Measurements from ENCODE around the gene AICDA. TPM values are rescaled to one million over a fixed set of nuclear protein-coding genes. Genes with fewer than 3 reads are reported as not detected.

The AICDA gene
- total RNA-seq, 1 experiment from 2014 or later: not detected

- in situ Hi-C loops (cut with HindIII; ENCODE audit: low sequenced_read_pairs): no loop called here
- DNase-seq (ENCODE audit: low spot score): no peak
These were observed 49.3 kb downstream of the AICDA start for GRCh38 chr12:8563356-8563755.

GRCh38 chr12:8562310-8562709 is 50.3 kb downstream of the AICDA start:
- in situ Hi-C loops (cut with HindIII; ENCODE audit: low sequenced_read_pairs): no loop called here
- no peak for DNase-seq (ENCODE audit: low spot score)

- no peak for DNase-seq (ENCODE audit: low spot score)
- in situ Hi-C loops (cut with HindIII; ENCODE audit: low sequenced_read_pairs): no loop called here
These were observed 51.6 kb downstream of the AICDA start for GRCh38 chr12:8561011-8561410.

DNA sequence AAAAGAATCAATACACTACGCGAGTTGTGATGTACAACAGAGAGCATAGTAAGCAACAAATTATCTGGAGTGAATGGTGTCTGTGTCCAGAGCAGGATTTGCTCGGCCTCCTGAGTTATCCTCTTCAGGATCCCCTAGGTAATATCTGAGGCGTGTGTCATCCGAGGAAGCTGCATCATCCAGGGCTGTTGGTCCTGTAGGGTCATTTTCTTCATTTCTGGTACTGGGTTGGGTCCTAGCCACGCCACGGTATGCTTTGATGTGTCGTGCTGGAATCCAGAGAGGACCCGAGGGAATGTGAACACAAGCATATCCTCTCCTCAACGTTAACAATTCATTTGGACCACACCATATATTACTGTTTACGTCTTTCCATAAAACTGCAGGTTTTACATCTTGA is 53.0 kb downstream of the AICDA start:
- in situ Hi-C loops (cut with HindIII; ENCODE audit: low sequenced_read_pairs): no loop called here

DNA sequence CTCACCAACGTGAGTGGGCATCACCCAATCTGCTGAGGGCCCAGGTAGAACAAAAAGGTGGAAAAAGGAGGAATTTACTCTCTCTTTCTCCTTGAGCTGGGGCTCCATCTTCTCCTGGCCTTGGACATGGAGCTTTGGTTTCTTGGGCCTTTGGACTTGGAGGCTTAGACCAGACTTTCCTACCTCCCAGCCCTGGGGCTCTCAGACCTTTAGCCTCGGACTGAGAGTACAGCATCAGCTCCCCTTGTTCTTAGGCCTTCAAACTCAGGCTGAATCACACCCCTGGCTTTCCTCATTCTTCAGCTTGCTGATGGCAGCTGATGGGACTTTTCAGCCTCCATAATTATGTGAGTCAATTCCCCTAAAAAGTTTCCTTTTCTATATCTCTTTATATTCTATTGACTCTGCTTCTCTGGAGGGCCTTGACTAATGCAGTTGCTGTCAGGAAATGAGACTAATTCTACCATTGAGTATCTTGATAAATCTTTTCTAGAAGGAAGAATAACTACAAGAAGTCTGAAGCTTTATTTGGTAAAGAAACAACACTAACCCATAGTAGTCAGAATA is 56.0 kb downstream of the AICDA start:
- in situ Hi-C loops (cut with HindIII; ENCODE audit: low sequenced_read_pairs): no loop called here
- no peak for DNase-seq (ENCODE audit: low spot score)

More for the DNA sequence above, 53.0 kb downstream of the AICDA start:
- DNase-seq (ENCODE audit: low spot score): no peak

DNA sequence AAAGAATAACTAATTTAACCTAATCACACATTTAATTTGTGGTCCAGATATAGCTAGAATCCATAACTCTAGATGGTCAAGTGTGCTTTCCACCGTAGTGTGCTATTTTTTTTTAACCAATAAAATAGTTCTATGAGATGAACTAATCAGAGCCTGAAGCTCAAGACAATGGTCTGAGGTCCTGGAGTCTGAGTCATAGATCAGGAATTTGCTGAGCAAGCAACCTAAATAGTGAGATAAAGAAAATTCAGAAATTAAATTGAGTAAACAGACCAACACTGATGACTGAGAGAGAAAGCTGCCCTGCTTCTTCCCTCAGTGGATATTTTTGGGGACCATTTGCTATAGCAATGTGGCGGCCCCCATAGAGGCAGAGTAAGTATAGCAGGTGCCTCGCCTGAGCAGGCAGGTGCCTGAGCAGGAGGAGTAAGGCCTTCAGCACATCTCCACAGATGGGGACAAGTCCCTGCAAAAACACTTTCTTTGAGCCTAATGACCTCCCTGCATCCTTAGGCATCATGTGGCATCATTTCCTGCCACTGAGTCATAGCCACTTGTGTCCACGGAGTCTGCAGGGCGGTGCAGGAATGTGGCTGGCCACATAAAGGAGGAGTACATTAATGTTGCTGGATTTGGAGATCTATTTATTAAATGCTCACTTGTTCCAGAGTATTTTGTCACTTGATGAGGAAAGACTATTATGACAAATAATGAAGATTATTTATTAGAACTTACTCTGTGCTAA is 58.0 kb downstream of the AICDA start:
- no peak for DNase-seq (ENCODE audit: low spot score)
- in situ Hi-C loops (cut with HindIII; ENCODE audit: low sequenced_read_pairs): no loop called here

- DNase-seq (ENCODE audit: low spot score): no peak
- in situ Hi-C loops (cut with HindIII; ENCODE audit: low sequenced_read_pairs): no loop called here
These were observed 59.5 kb downstream of the AICDA start for GRCh38 chr12:8553088-8553627.

Other genes starting within 250 kb of the AICDA start
- not detected in 2 replicates for gene CLEC6A, start 156.9 kb downstream of the AICDA start, total RNA-seq (2014; rRNA removed; shearing (Covaris generic))
- not detected in 2 replicates for gene CLEC4D, start 99.4 kb downstream of the AICDA start, total RNA-seq (2014; rRNA removed; shearing (Covaris generic))
- gene CLEC4E, start 72.0 kb downstream of the AICDA start, total RNA-seq (2014; rRNA removed; shearing (Covaris generic)): not detected in 2 replicates
- not detected in 2 replicates for gene MFAP5, start 50.0 kb upstream of the AICDA start, total RNA-seq (2014; rRNA removed; shearing (Covaris generic))
- gene RIMKLB, start 85.1 kb upstream of the AICDA start, total RNA-seq (2014; rRNA removed; shearing (Covaris generic)): 0.14 and 0.37 TPM in 2 replicates
- gene A2ML1, start 209.8 kb upstream of the AICDA start, total RNA-seq (2014; rRNA removed; shearing (Covaris generic)): not detected in 2 replicates

All from G401 (cell line).